Measurements from ENCODE around the gene C5orf52. TPM values are rescaled to one million over a fixed set of nuclear protein-coding genes. Genes with fewer than 3 reads are reported as not detected.

C5orf52 gene
- total RNA-seq, 4 donors from 2014 or later = not detected

DNA sequence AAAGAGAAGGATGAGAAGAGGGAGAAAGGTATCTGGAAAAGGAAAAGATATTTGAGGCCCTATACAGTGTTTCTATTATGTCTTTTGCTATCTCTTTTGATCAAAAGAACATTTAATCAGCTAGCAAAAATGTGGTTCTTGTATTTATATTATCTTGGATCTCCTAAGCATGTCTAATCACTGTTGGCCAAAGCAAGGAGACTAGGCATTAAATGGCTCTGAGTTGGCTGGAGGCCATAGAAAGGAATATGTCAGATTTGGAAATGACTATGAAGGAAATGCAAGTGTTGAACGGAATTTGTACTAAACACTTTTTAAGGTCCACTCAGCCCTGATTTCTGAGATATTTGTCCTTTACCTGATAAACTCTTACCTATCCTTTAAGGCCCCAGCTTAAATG, 37.5 kb downstream of the C5orf52 start:
- Histone ChIP-seq H3K4me1 (no peaks in the 10 kb centered on the region), H3K9me3 (no peaks in the 10 kb centered on the region), H3K4me3 (no peak overlapping the region), H3K36me3 (no peaks in the 10 kb centered on the region), H3K27me3 (no peaks in the 10 kb centered on the region), H3K27ac (no peak overlapping the region)
- DNase-seq = no peak
- intact Hi-C loops (cut with DNase I; ENCODE audit: low total_unique reads) = no loop called here
- TF ChIP-seq POLR2A (IDR thresholded peaks at IDR 0.05) (no peak), CTCF (IDR thresholded peaks at IDR 0.05) (no peak)

DNA sequence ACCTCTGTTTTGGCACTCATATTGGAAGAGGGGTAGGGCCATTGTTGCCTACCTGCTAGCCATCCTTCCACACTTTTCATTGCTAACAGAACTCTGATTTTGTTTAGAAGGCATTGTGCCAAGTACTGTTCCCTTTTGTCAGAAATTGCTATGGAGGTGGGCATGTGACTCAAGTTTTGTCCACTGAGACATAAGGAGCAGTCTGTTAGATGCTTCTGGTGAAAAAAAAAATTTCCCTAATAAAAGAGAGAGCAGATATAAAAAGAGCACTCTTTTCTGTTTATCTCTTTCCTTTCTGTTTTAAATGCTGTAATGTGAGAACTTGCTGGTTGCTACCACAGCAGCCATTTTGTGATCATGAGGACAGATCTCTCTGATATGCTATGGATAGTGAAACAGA, 38.0 kb downstream of the C5orf52 start:
- no peak overlapping the region for H3K27ac ChIP-seq
- H3K4me1 ChIP-seq = no peaks in the 10 kb centered on the region
- no peaks in the 10 kb centered on the region for H3K9me3 ChIP-seq
- TF ChIP-seq POLR2A (IDR thresholded peaks at IDR 0.05) = no peak
- TF ChIP-seq CTCF (IDR thresholded peaks at IDR 0.05) = no peak
- intact Hi-C loops (cut with DNase I; ENCODE audit: low total_unique reads) = no loop called here
- H3K4me3 ChIP-seq = no peak overlapping the region
- no peaks in the 10 kb centered on the region for H3K27me3 ChIP-seq
- DNase-seq = no peak
- H3K36me3 ChIP-seq = no peaks in the 10 kb centered on the region

DNA sequence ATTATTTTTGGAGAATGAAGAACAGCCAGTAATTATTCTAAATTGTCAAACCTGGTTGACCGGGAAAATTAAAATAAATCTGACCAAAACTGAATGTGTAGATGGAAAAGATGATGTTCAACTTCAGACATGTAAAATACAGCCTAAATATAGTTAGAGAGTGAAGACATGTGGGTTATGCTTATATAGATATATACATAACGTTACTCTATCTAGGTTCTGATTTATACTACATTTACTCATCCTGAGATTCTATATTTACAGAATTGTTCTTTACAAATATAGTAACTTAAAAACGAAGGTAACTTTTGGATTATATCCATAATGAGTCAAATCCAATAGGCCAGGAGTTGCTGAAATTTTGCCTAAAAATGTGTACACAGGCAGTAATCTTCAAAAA, 39.1 kb downstream of the C5orf52 start:
- no peak overlapping the region for H3K4me3 ChIP-seq
- H3K4me1 ChIP-seq = no peaks in the 10 kb centered on the region
- DNase-seq = no peak
- no peaks in the 10 kb centered on the region for H3K27me3 ChIP-seq
- H3K9me3 ChIP-seq = no peaks in the 10 kb centered on the region
- intact Hi-C loops (cut with DNase I; ENCODE audit: low total_unique reads) = no loop called here
- no peak for TF ChIP-seq POLR2A (IDR thresholded peaks at IDR 0.05)
- no peak for TF ChIP-seq CTCF (IDR thresholded peaks at IDR 0.05)
- no peaks in the 10 kb centered on the region for H3K36me3 ChIP-seq
- no peak overlapping the region for H3K27ac ChIP-seq

DNA sequence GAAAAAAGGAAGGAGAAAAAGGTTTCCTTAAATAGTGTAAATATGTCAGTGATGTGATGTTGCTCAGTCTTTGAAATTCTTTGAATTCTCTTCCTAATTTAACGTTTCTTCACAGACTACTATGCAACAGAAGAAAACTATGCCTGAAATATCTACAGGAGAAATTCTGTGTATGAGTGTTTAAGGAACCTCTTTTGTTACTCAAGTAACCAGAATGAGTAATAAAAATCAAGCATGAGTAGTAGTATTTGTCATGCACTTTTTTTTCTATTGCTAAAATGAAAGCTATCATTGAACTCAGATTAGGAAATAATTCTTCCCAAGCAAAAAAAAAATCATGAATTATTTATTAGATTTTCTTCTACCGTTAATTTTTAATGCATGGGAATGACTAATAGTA, 39.5 kb downstream of the C5orf52 start:
- Histone ChIP-seq H3K4me3 (no peak overlapping the region), H3K27ac (no peak overlapping the region), H3K4me1 (no peaks in the 10 kb centered on the region), H3K9me3 (no peaks in the 10 kb centered on the region), H3K36me3 (no peaks in the 10 kb centered on the region), H3K27me3 (no peaks in the 10 kb centered on the region)
- intact Hi-C loops (cut with DNase I; ENCODE audit: low total_unique reads) = no loop called here
- DNase-seq = no peak
- TF ChIP-seq POLR2A (IDR thresholded peaks at IDR 0.05) (no peak), CTCF (IDR thresholded peaks at IDR 0.05) (no peak)

DNA sequence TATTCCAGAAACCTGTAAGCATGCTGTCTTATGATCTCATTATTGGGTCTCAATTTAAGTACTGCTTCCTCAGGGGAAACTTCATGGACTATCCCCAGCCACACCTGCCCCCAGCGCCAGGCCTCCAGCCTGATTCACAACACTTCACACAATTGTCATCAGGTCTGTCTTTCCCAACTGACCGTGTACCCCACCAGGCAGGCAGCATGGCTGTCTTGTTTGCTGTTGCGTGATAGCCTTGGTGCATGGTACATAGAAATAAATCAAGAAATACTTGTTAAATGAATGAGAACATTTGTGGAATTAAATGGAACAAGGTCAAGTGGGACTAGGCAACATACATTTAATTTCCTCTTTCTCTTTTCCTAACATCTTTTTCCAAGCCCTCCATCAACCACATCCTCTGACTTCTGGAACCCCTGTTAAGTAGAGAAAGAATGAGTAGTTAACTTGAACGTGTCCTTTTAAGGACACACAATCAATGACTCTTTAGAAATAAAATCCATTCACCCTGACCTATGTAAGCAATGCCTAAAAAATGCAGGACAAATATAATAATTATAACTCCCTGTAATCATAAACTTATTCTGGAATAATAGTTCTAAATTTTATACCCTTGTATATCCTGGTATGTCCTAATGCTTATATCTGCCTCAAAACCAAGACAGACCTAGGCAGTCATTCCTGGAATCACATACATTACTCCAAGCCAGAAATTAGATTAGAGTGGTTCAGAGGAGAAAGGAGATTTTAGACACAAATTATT, 42.7 kb downstream of the C5orf52 start:
- Histone ChIP-seq H3K9me3 (no peaks in the 10 kb centered on the region), H3K36me3 (no peaks in the 10 kb centered on the region), H3K27me3 (no peaks in the 10 kb centered on the region), H3K4me1 (no peaks in the 10 kb centered on the region), H3K4me3 (no peak overlapping the region), H3K27ac (no peak overlapping the region)
- no peak for TF ChIP-seq CTCF (IDR thresholded peaks at IDR 0.05)
- TF ChIP-seq POLR2A (IDR thresholded peaks at IDR 0.05) = no peak
- no peak for DNase-seq
- intact Hi-C loops (cut with DNase I; ENCODE audit: low total_unique reads) = no loop called here

Measured in uterus (tissue), 4 donors.